ENCODE results near the gene IPO5.

The IPO5 gene

GRCh38 chr13:98066636-98067035 lies 113.2 kb downstream of the IPO5 start:
- Histone ChIP-seq H4K20me1 (ENCODE audit: insufficient read depth, low read length) (no peaks in the 10 kb centered on the region), H3K27ac (ENCODE audit: low read length) (no peak overlapping the region)
- no peak for ATAC-seq (ENCODE audit: insufficient read depth, low read depth)

GRCh38 chr13:98068521-98068920 lies 115.0 kb downstream of the IPO5 start:
- no peak overlapping the region for H3K9ac ChIP-seq (ENCODE audit: low read depth, low read length)
- no peaks in the 10 kb centered on the region for H3K79me2 ChIP-seq (ENCODE audit: insufficient read depth, low read length)
- ATAC-seq (ENCODE audit: insufficient read depth, low read depth) (no peak), DNase-seq (no peak)
- no peak overlapping the region for H2AFZ ChIP-seq (ENCODE audit: low read depth, low read length)
- H3K4me2 ChIP-seq (ENCODE audit: insufficient read depth, low read length): no peak overlapping the region
- no peaks in the 10 kb centered on the region for H3K4me1 ChIP-seq (ENCODE audit: insufficient read depth, low read length)
- no peaks in the 10 kb centered on the region for H3K36me3 ChIP-seq (ENCODE audit: insufficient read depth, low read length)
- no peaks in the 10 kb centered on the region for H4K20me1 ChIP-seq (ENCODE audit: insufficient read depth, low read length)
- H3K9me3 ChIP-seq (ENCODE audit: insufficient read depth, low read length, severe bottlenecking): no peaks in the 10 kb centered on the region
- H3K27ac ChIP-seq (ENCODE audit: low read length): no peak overlapping the region
- peaks cover 5% of the 10 kb centered on the region for H3K27me3 ChIP-seq (ENCODE audit: insufficient read depth, low read length, poor library complexity)
- TF ChIP-seq EZH2 (IDR thresholded peaks at IDR 0.05; ENCODE audit: borderline replicate concordance, low read depth, low read length, severe bottlenecking) (no peak), CTCF (IDR thresholded peaks at IDR 0.05; ENCODE audit: borderline replicate concordance, extremely low read depth, low read length, poor library complexity, severe bottlenecking) (no peak)
- no peak overlapping the region for H3K4me3 ChIP-seq (ENCODE audit: low read depth in 1 of 2, low read length in 2 of 2)

More at GRCh38 chr13:98066636-98067035, 113.2 kb downstream of the IPO5 start:
- H3K4me2 ChIP-seq (ENCODE audit: insufficient read depth, low read length): no peak overlapping the region
- H3K36me3 ChIP-seq (ENCODE audit: insufficient read depth, low read length): no peaks in the 10 kb centered on the region
- no peak for DNase-seq
- H3K4me1 ChIP-seq (ENCODE audit: insufficient read depth, low read length): no peaks in the 10 kb centered on the region
- TF ChIP-seq EZH2 (IDR thresholded peaks at IDR 0.05; ENCODE audit: borderline replicate concordance, low read depth, low read length, severe bottlenecking) (no peak), CTCF (IDR thresholded peaks at IDR 0.05; ENCODE audit: borderline replicate concordance, extremely low read depth, low read length, poor library complexity, severe bottlenecking) (no peak)
- no peak overlapping the region for H3K4me3 ChIP-seq (ENCODE audit: low read depth in 1 of 2, low read length in 2 of 2)
- H3K27me3 ChIP-seq (ENCODE audit: insufficient read depth, low read length, poor library complexity): no peaks in the 10 kb centered on the region
- no peaks in the 10 kb centered on the region for H3K79me2 ChIP-seq (ENCODE audit: insufficient read depth, low read length)
- H3K9ac ChIP-seq (ENCODE audit: low read depth, low read length): no peak overlapping the region
- no peak overlapping the region for H2AFZ ChIP-seq (ENCODE audit: low read depth, low read length)
- H3K9me3 ChIP-seq (ENCODE audit: insufficient read depth, low read length, severe bottlenecking): no peaks in the 10 kb centered on the region

GRCh38 chr13:98069985-98070384 lies 116.5 kb downstream of the IPO5 start:
- ATAC-seq (ENCODE audit: insufficient read depth, low read depth) (no peak), DNase-seq (no peak)
- Histone ChIP-seq H3K36me3 (ENCODE audit: insufficient read depth, low read length) (no peaks in the 10 kb centered on the region), H3K4me1 (ENCODE audit: insufficient read depth, low read length) (peaks cover 6% of the 10 kb centered on the region), H3K27ac (ENCODE audit: low read length) (no peak overlapping the region), H3K79me2 (ENCODE audit: insufficient read depth, low read length) (no peaks in the 10 kb centered on the region), H3K4me3 (ENCODE audit: low read depth in 1 of 2, low read length in 2 of 2) (no peak overlapping the region), H3K9me3 (ENCODE audit: insufficient read depth, low read length, severe bottlenecking) (no peaks in the 10 kb centered on the region), H3K9ac (ENCODE audit: low read depth, low read length) (no peak overlapping the region), H4K20me1 (ENCODE audit: insufficient read depth, low read length) (no peaks in the 10 kb centered on the region), H2AFZ (ENCODE audit: low read depth, low read length) (no peak overlapping the region), H3K4me2 (ENCODE audit: insufficient read depth, low read length) (no peak overlapping the region), H3K27me3 (ENCODE audit: insufficient read depth, low read length, poor library complexity) (peaks cover 5% of the 10 kb centered on the region)
- TF ChIP-seq CTCF (IDR thresholded peaks at IDR 0.05; ENCODE audit: borderline replicate concordance, extremely low read depth, low read length, poor library complexity, severe bottlenecking) (no peak), EZH2 (IDR thresholded peaks at IDR 0.05; ENCODE audit: borderline replicate concordance, low read depth, low read length, severe bottlenecking) (no peak)

GRCh38 chr13:98071316-98071715 lies 117.8 kb downstream of the IPO5 start:
- Histone ChIP-seq H3K4me1 (ENCODE audit: insufficient read depth, low read length) (peaks cover 18% of the 10 kb centered on the region), H3K9me3 (ENCODE audit: insufficient read depth, low read length, severe bottlenecking) (no peaks in the 10 kb centered on the region), H3K36me3 (ENCODE audit: insufficient read depth, low read length) (no peaks in the 10 kb centered on the region), H3K4me3 (ENCODE audit: low read depth in 1 of 2, low read length in 2 of 2) (no peak overlapping the region), H3K79me2 (ENCODE audit: insufficient read depth, low read length) (no peaks in the 10 kb centered on the region), H3K9ac (ENCODE audit: low read depth, low read length) (no peak overlapping the region), H4K20me1 (ENCODE audit: insufficient read depth, low read length) (no peaks in the 10 kb centered on the region), H2AFZ (ENCODE audit: low read depth, low read length) (no peak overlapping the region), H3K4me2 (ENCODE audit: insufficient read depth, low read length) (no peak overlapping the region), H3K27me3 (ENCODE audit: insufficient read depth, low read length, poor library complexity) (peaks cover 5% of the 10 kb centered on the region), H3K27ac (ENCODE audit: low read length) (no peak overlapping the region)
- ATAC-seq (ENCODE audit: insufficient read depth, low read depth): no peak
- TF ChIP-seq CTCF (IDR thresholded peaks at IDR 0.05; ENCODE audit: borderline replicate concordance, extremely low read depth, low read length, poor library complexity, severe bottlenecking): no peak
- TF ChIP-seq EZH2 (IDR thresholded peaks at IDR 0.05; ENCODE audit: borderline replicate concordance, low read depth, low read length, severe bottlenecking): no peak
- DNase-seq: no peak
